ENCODE data around the gene PCSK2.

Gene PCSK2

GRCh38 chr20:17407550-17407949 is 180.7 kb downstream of the PCSK2 start:
- Histone ChIP-seq H3K9me3 (ENCODE audit: low read length) (no peaks in the 10 kb centered on the region), H3K36me3 (ENCODE audit: insufficient read depth, low read length) (no peaks in the 10 kb centered on the region), H3K4me3 (ENCODE audit: low read depth in 1 of 2, low read length in 2 of 2) (no peak overlapping the region), H3K27ac (ENCODE audit: low read depth, low read length) (no peak overlapping the region), H3K27me3 (ENCODE audit: control insufficient read depth in 1 of 2, insufficient read depth in 2 of 2, low read length in 2 of 2) (no peaks in the 10 kb centered on the region), H3K9ac (ENCODE audit: low read length) (no peak overlapping the region), H3K4me1 (ENCODE audit: insufficient read depth, low read length) (peaks cover 23% of the 10 kb centered on the region)

- Histone ChIP-seq H3K9ac (ENCODE audit: low read length) (no peak overlapping the region), H3K27ac (ENCODE audit: low read depth, low read length) (no peak overlapping the region), H3K36me3 (ENCODE audit: insufficient read depth, low read length) (no peaks in the 10 kb centered on the region), H3K4me3 (ENCODE audit: low read depth in 1 of 2, low read length in 2 of 2) (no peak overlapping the region), H3K4me1 (ENCODE audit: insufficient read depth, low read length) (no peaks in the 10 kb centered on the region), H3K9me3 (ENCODE audit: low read length) (no peaks in the 10 kb centered on the region), H3K27me3 (ENCODE audit: control insufficient read depth in 1 of 2, insufficient read depth in 2 of 2, low read length in 2 of 2) (no peaks in the 10 kb centered on the region)
Observed at GRCh38 chr20:17417225-17417624, 190.4 kb downstream of the PCSK2 start.

GRCh38 chr20:17418737-17419136 is 191.9 kb downstream of the PCSK2 start:
- H3K36me3 ChIP-seq (ENCODE audit: insufficient read depth, low read length): no peaks in the 10 kb centered on the region
- no peak overlapping the region for H3K27ac ChIP-seq (ENCODE audit: low read depth, low read length)
- H3K9ac ChIP-seq (ENCODE audit: low read length): no peak overlapping the region
- no peak overlapping the region for H3K4me3 ChIP-seq (ENCODE audit: low read depth in 1 of 2, low read length in 2 of 2)
- no peaks in the 10 kb centered on the region for H3K27me3 ChIP-seq (ENCODE audit: control insufficient read depth in 1 of 2, insufficient read depth in 2 of 2, low read length in 2 of 2)
- no peaks in the 10 kb centered on the region for H3K9me3 ChIP-seq (ENCODE audit: low read length)
- no peaks in the 10 kb centered on the region for H3K4me1 ChIP-seq (ENCODE audit: insufficient read depth, low read length)

GRCh38 chr20:17419479-17420041 is 192.7 kb downstream of the PCSK2 start:
- Histone ChIP-seq H3K4me1 (ENCODE audit: insufficient read depth, low read length) (no peaks in the 10 kb centered on the region), H3K27me3 (ENCODE audit: control insufficient read depth in 1 of 2, insufficient read depth in 2 of 2, low read length in 2 of 2) (no peaks in the 10 kb centered on the region), H3K9ac (ENCODE audit: low read length) (no peak overlapping the region), H3K36me3 (ENCODE audit: insufficient read depth, low read length) (no peaks in the 10 kb centered on the region), H3K27ac (ENCODE audit: low read depth, low read length) (no peak overlapping the region), H3K4me3 (ENCODE audit: low read depth in 1 of 2, low read length in 2 of 2) (no peak overlapping the region), H3K9me3 (ENCODE audit: low read length) (no peaks in the 10 kb centered on the region)

- no peaks in the 10 kb centered on the region for H3K9me3 ChIP-seq (ENCODE audit: low read length)
- H3K27ac ChIP-seq (ENCODE audit: low read depth, low read length): no peak overlapping the region
- no peaks in the 10 kb centered on the region for H3K4me1 ChIP-seq (ENCODE audit: insufficient read depth, low read length)
- no peak overlapping the region for H3K9ac ChIP-seq (ENCODE audit: low read length)
- no peaks in the 10 kb centered on the region for H3K36me3 ChIP-seq (ENCODE audit: insufficient read depth, low read length)
- no peaks in the 10 kb centered on the region for H3K27me3 ChIP-seq (ENCODE audit: control insufficient read depth in 1 of 2, insufficient read depth in 2 of 2, low read length in 2 of 2)
- H3K4me3 ChIP-seq (ENCODE audit: low read depth in 1 of 2, low read length in 2 of 2): no peak overlapping the region
Observed at GRCh38 chr20:17421493-17421892, 194.7 kb downstream of the PCSK2 start.

GRCh38 chr20:17423782-17424181 is 196.9 kb downstream of the PCSK2 start:
- Histone ChIP-seq H3K9me3 (ENCODE audit: low read length) (no peaks in the 10 kb centered on the region), H3K27ac (ENCODE audit: low read depth, low read length) (no peak overlapping the region), H3K36me3 (ENCODE audit: insufficient read depth, low read length) (no peaks in the 10 kb centered on the region), H3K4me3 (ENCODE audit: low read depth in 1 of 2, low read length in 2 of 2) (no peak overlapping the region), H3K27me3 (ENCODE audit: control insufficient read depth in 1 of 2, insufficient read depth in 2 of 2, low read length in 2 of 2) (no peaks in the 10 kb centered on the region), H3K4me1 (ENCODE audit: insufficient read depth, low read length) (no peaks in the 10 kb centered on the region), H3K9ac (ENCODE audit: low read length) (no peak overlapping the region)

GRCh38 chr20:17427638-17428037 is 200.8 kb downstream of the PCSK2 start:
- H3K4me1 ChIP-seq (ENCODE audit: insufficient read depth, low read length): no peaks in the 10 kb centered on the region
- no peaks in the 10 kb centered on the region for H3K27me3 ChIP-seq (ENCODE audit: control insufficient read depth in 1 of 2, insufficient read depth in 2 of 2, low read length in 2 of 2)
- no peak overlapping the region for H3K4me3 ChIP-seq (ENCODE audit: low read depth in 1 of 2, low read length in 2 of 2)
- no peaks in the 10 kb centered on the region for H3K36me3 ChIP-seq (ENCODE audit: insufficient read depth, low read length)
- H3K27ac ChIP-seq (ENCODE audit: low read depth, low read length): no peak overlapping the region
- no peak overlapping the region for H3K9ac ChIP-seq (ENCODE audit: low read length)
- no peaks in the 10 kb centered on the region for H3K9me3 ChIP-seq (ENCODE audit: low read length)

- H3K9me3 ChIP-seq (ENCODE audit: low read length): no peaks in the 10 kb centered on the region
- no peaks in the 10 kb centered on the region for H3K36me3 ChIP-seq (ENCODE audit: insufficient read depth, low read length)
- H3K4me1 ChIP-seq (ENCODE audit: insufficient read depth, low read length): no peaks in the 10 kb centered on the region
- no peaks in the 10 kb centered on the region for H3K27me3 ChIP-seq (ENCODE audit: control insufficient read depth in 1 of 2, insufficient read depth in 2 of 2, low read length in 2 of 2)
- no peak overlapping the region for H3K27ac ChIP-seq (ENCODE audit: low read depth, low read length)
- no peak overlapping the region for H3K4me3 ChIP-seq (ENCODE audit: low read depth in 1 of 2, low read length in 2 of 2)
- no peak overlapping the region for H3K9ac ChIP-seq (ENCODE audit: low read length)
Observed at GRCh38 chr20:17430125-17430950, 203.5 kb downstream of the PCSK2 start.

- H3K4me1 ChIP-seq (ENCODE audit: insufficient read depth, low read length): no peaks in the 10 kb centered on the region
- H3K9me3 ChIP-seq (ENCODE audit: low read length): no peaks in the 10 kb centered on the region
- no peak overlapping the region for H3K4me3 ChIP-seq (ENCODE audit: low read depth in 1 of 2, low read length in 2 of 2)
- H3K36me3 ChIP-seq (ENCODE audit: insufficient read depth, low read length): no peaks in the 10 kb centered on the region
- no peak overlapping the region for H3K27ac ChIP-seq (ENCODE audit: low read depth, low read length)
- H3K27me3 ChIP-seq (ENCODE audit: control insufficient read depth in 1 of 2, insufficient read depth in 2 of 2, low read length in 2 of 2): no peaks in the 10 kb centered on the region
- H3K9ac ChIP-seq (ENCODE audit: low read length): no peak overlapping the region
Observed at GRCh38 chr20:17431621-17432364, 205.0 kb downstream of the PCSK2 start.

GRCh38 chr20:17436664-17437063 is 209.8 kb downstream of the PCSK2 start:
- Histone ChIP-seq H3K27ac (ENCODE audit: low read depth, low read length) (no peak overlapping the region), H3K27me3 (ENCODE audit: control insufficient read depth in 1 of 2, insufficient read depth in 2 of 2, low read length in 2 of 2) (no peaks in the 10 kb centered on the region), H3K9ac (ENCODE audit: low read length) (no peak overlapping the region), H3K4me3 (ENCODE audit: low read depth in 1 of 2, low read length in 2 of 2) (no peak overlapping the region), H3K9me3 (ENCODE audit: low read length) (no peaks in the 10 kb centered on the region), H3K36me3 (ENCODE audit: insufficient read depth, low read length) (no peaks in the 10 kb centered on the region), H3K4me1 (ENCODE audit: insufficient read depth, low read length) (no peaks in the 10 kb centered on the region)

GRCh38 chr20:17437251-17437650 is 210.4 kb downstream of the PCSK2 start:
- H3K27me3 ChIP-seq (ENCODE audit: control insufficient read depth in 1 of 2, insufficient read depth in 2 of 2, low read length in 2 of 2): peaks cover 0 to 3% of the 10 kb centered on the region in 2 donors
- no peak overlapping the region for H3K9ac ChIP-seq (ENCODE audit: low read length)
- no peak overlapping the region for H3K27ac ChIP-seq (ENCODE audit: low read depth, low read length)
- H3K4me3 ChIP-seq (ENCODE audit: low read depth in 1 of 2, low read length in 2 of 2): no peak overlapping the region
- no peaks in the 10 kb centered on the region for H3K36me3 ChIP-seq (ENCODE audit: insufficient read depth, low read length)
- H3K4me1 ChIP-seq (ENCODE audit: insufficient read depth, low read length): no peaks in the 10 kb centered on the region
- H3K9me3 ChIP-seq (ENCODE audit: low read length): no peaks in the 10 kb centered on the region

Data from muscle layer of colon (tissue), 2 donors.